Stimulated activated CD4-positive, alpha-beta T cell treated with anti-CD3 and anti-CD28 coated beads, Interleukin-12 subunit alpha, Interleukin-12 subunit beta, amount 100 ng/mL, for 24 hours (primary cell): ENCODE data around the gene TMEM38A.
"Not testable (repeated sequence)": the region's sequence is repeated elsewhere in the genome, so short reads cannot be mapped to it uniquely, and the experiment has no call there.

Experiments
- DNase-seq, 2 experiments: peaks; one replicate each; pipeline ENCODE4 v3.0.0-alpha.2; 2020; ENCODE audit warnings: low read depth in 2 of 2

The TMEM38A gene

DNA sequence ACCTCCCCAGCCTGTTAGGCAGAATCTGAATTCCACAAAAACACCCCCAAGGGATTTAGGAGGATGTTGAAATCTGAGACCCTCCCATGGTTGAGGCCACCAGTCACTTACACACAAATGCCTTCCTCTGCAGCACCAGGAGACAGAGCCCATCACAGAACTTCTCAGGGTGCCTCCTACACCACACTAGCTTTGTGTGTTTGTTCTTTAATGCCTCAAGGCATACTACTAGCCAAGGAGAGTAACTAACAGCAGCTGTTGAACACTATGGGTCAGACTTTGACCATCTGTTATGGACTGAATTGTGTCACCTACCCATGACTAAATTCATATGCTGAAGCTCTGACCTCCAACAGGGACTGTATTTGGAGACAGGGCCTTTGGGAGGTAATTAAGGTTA, 23.4 kb upstream of the TMEM38A start:
- DNase-seq = no peak

DNA sequence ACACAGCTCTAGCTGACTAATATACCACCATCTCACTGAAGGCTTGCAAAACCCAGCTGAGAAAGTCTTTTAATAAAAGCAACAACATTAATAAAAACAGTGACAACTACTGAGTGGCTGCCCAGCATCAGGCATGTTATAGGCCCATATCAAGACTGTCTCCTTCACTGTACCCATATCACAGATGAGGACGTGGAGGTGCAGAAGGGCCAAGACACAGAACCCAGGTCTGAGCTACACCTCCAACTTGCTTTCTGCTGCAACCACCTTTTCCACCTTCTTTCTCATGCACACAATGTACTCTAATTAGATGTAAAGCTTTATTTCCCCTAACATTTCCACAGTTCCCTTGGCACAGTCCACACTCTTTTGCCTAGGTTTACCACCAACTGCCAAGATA, 22.3 kb upstream of the TMEM38A start:
- DNase-seq = no peak

DNA sequence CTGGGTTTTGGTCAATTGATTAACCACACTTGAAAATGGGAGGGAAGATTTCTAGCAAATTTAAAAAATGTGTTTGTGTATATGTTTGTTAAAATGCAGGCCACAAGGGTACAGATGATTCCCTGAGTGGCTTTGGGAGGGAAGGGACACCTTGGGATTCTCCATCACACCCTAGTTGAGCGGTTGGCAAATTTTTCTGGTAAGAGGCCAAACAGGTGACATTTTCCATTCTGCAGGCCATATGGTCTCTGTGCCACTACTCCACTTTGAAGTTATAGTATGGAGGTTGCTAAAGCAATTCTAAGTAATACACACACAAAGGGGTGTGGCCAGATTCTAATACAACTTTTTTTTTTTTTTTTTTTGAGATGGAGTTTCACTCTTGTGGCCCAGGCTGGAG, 20.0 kb upstream of the TMEM38A start:
- no peak for DNase-seq

DNA sequence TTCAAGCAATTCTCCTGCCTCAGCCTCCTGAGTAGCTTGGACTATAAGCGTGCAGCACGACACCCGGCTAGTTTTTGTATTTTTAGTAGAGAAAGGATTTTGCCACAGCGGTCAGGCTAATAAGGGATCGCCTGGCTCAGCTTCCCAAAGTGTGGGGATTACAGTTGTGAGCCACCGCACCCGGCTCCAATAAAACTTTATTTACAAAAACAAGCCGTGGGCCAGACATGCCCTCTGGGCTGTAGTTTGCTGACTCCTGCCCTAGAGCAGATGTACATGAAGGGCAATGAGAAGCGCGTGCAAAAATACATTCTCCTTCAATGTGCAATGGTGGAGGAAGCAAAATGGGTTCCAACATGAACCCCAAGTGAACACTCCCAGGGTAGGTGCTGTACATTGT, 19.2 kb upstream of the TMEM38A start:
- no peak for DNase-seq

DNA sequence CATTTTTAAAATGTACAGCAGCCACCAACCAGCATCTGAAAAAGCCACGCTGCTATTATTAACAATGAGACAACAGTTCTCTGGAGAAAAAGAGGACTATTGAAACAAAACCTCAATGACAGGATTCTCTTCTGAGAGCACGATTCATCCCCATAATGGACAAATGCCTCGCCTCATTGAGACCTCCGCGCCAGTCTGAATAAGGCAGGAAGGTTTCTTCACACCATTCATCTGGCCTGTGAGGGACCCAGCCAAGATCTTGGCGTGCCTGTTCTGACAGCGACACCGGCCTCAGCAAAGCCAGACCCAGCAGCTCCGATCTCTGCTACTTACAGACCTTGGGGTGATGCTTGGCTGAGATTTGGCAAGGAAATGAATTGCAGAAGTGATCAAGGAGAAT, 15.8 kb upstream of the TMEM38A start:
- DNase-seq = no peak

DNA sequence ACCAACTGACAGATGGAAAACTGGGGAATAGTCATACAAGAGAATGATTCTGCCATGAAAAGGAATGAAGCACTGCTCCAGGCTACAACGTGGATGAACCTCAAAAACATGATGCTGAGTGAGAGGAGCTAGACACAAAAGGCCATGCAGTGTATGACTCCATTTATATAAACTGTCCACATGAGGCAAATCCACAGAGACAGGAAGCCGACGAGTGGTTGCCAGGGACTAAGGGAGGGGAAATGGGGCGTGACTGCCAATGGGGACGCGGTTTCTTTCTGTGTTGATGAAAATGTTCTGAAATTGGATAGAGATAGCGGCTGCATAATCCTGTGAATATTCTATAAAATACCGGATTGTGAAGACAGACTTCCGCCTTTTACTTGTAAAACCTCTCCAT, 11.2 kb upstream of the TMEM38A start:
- DNase-seq = no peak

DNA sequence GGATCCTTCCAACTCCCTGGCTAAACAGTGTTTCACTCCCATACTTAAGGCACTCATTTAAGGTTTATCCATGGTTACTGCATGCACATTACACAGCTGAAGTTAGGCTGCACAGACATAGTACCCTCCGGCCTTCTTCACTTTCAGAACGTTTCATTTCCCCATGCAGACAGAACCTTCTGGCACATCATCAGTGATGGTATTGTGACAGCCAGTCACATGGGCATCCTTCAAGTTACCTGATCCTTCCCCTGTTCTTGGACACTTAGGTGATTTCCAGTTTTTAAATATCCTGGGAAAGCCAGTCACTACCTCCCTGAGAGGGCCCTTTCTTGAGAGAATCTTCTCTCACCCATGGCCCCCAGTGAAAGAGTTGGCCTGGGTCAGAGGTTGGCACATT, 10.1 kb upstream of the TMEM38A start:
- no peak for DNase-seq

DNA sequence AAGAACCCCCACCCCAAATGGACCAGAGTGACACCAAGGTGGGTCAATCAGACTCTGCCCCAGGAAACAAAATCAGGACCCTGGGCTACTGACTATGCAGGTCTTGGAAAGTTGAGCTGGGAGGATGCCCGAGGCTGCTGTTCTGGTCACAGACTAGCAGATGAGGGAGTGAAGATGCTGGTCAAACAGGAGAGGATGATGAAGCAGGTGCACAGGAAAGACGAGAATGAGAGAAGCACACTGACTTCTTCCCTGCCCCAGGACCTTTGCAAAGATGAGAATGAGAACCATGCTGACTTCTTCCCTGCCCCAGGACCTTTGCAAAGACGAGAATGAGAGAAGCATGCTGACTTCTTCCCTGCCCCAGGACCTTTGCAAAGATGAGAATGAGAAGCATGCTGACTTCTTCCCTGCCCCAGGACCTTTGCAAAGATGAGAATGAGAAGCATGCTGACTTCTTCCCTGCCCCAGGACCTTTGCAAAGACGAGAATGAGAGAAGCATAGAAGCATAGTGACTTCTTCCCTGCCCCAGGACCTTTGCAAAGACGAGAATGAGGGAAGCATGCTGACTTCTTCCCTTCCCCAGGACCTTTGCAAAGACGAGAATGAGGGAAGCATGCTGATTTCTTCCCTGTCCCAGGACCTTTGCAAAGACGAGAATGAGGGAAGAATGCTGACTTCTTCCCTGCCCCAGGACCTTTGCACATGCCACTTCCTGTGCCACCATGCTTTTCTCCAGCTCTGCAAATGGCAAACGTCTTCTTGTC, 9.3 kb upstream of the TMEM38A start:
- DNase-seq = not testable (repeated sequence)

DNA sequence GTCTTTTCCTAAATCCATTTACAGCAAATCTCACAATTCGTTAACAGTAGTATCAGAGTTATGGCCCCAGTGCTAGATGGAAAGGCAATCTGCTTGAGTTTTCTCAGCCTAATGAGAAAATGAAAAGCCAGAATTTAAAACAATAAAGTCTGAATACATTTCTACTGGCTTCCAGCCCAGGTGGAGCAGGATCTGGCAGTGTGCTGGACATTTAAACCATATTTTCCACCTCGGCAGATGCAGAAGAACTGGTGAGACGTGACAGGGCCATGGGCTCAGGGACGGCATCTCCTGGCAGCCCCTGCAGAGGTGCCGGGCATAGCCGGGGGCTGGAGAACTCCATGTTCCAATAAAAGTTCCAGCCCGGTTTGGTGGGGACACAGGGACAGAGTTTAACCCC, 8.1 kb upstream of the TMEM38A start:
- DNase-seq = no peak

DNA sequence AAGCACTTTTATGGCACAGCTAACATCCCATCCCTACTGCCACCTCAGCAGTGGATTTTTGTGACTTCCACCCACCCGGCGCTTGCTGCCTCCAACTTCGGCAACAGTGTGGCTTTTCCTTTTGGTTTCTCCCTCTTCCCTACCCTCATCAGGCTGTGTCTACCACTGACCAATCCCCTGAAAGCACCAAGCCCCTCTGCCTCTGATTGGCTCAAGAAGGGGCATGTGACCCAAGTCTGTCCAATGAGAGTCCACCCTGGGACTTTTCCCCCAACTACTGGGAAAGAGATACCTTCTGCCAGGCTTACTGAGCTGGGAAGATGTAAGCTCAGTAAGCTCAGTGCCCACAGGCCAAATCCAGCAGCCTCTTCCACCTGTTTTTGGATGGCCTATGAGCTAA, 6.8 kb upstream of the TMEM38A start:
- DNase-seq = no peak

DNA sequence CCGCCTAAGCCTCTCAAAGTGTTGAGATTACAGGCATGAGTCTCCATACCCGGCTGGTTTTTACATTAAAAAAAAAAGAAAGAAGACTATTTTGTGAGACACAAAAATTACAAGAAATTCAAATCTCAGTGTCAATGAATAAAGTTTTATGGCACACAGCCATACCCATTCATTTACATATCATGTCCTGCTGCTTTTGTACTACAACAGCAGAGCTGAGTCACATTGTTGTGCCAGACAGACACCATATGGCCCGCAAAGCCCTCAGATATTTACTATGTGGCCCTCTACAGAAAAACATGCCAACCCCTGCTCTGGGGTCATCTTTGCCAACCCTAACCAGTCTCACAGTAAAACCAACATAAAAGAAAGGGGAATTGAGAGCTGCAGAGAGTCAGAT, 6.3 kb upstream of the TMEM38A start:
- no peak for DNase-seq

DNA sequence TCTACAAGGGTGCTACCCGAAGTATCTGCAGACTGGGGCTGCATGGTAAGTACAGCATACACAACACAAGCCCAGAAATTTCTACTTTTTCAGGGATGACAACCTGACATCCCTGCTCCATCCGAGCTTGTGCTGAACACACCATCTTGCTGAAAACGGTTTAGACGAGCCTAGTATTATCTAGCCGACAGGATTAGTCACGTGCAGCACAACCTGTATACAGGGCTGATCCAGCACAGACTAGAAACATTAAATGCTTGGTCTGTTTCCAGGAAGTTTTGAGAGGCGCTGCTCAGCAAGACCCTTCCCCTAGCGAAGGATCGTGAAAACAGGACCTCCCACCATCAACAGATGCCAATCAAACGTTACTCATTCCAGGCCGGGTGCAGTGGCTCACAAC, 5.2 kb upstream of the TMEM38A start:
- DNase-seq = no peak

DNA sequence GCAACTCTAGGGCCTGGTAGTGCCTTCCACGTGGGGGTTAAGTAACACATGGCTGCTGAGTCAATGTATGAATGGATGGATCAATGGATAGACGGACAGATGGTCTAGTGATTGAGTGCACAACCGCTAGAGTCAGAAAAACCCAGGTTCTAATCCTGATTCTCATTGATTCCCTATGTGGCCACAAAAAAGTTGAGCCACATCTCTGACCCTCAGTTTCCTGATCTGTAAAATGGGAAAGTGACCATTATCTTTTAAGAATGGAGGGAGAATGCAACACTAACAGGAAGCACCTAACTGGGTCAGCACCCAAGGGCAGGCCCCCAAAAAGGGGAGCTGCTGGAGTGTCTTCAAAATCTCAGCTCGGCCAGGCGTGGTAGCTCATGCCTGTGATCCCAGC, 3.6 kb upstream of the TMEM38A start:
- no peak for DNase-seq

DNA sequence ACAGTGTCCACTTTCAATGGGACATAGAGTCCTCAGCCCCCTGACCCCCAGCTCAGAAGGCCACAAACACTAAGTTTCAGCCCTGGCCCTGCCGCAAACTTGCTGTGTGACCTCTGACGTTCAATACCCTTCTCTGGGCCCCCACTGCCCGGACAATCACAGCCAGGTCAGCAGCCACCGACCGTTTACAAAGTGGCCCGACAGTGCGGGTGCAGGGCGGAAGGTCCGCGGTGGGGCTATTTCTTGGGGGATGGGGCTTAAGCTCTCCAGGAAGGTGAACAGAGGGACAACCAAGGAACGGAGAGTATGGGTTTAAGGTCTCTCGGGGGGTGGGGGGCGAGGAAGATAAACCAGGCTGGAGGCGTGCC, 1.5 kb upstream of the TMEM38A start:
- DNase-seq = no peak

DNA sequence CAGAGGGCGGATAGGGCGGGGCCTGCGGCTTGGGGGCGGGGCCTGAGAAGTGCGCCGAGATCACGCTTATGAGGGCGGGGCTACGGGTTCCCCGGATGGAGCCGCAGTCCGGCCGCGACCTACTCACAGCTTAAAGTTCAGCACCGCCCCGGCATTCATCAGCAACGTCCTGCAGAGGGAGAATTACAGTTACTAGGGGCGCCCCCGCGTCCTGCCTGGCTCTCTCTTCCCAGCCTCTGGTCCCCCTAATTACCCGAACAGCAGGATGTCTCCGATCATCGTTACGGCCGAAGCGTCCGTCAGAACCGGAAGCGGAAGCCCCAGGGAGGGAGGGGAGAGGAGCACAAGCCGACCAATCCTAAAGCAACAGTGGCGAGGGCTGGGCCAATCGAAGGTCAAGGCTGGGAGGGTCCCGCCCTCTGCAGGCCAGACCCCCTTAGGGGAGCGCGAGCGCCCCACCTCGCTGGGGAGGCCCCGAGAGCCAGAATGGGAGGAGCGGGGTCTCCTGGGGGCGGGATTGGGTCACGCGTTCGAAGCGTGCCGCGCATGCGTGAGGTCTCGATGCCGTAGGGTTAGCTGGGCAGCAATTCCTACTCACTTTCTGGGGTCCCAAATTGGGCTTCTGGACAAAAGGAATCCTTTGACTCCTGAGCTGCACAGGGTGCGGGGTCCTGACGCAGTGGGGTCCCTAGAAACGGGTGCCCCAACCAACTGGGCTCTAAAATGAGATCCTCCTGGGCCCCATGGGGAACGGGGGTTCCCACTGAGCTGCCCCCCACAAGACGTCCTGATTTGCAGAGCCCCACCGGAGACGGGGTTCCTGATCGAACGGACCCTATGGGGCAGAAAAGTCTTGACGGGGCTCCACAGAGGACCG, 869 bp upstream of the TMEM38A start, which contains the start of gene SMIM7:
SMIM7 (minus strand) TSS at position 313 of the 877 bp plus-strand sequence; CDS start at position 279, 34 bp downstream.
- peak; percentile 96 to 97 for DNase-seq

DNA sequence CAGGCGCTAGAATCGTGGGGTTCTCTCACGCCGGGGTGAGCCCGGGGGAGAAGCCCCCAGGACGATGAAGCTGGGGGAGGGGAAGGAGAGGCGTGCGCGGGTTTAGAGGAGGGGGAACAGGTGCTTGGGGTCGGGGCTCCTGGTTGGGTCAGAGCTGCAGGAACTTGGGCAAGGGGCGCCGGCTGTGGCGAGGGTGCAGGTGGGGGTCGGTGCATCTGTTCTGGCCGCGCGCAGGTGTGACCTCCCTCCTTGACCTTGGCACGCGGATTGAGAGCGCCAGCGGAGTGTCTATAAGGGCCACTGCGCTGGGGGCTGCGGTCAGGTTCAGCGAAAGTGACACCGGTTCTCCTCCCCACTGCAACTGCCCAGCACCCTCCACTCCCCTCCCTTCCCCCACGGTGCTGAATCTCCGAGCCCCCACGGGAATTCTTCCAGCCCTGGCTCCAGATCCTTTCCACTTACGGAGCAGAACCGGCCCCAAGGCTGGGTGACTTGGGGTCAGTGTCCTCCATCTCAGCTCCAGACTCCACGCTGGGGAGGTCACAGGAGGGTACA, 618 bp downstream of the TMEM38A start:
- DNase-seq = peak in 1 of 2 experiments; percentile 1

DNA sequence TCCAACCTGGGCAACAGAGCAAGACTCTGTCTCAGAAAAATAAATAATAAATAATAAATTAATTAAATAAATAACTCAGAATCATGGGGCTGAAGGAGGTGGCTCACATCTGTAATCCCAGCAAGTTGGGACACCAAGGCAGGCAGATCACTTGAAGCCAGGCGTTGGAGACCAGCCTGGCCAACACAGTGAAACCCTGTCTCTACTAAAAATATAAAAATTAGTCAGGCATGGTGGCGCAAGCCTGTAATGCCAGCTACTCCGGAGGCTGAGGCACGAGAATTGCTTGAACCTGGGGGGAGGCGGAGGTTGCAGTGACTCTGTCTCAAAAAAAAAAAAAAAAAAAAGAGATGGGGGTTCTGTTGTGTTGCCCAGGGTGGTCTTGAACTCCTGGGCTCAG, 7.2 kb downstream of the TMEM38A start:
- no peak for DNase-seq

DNA sequence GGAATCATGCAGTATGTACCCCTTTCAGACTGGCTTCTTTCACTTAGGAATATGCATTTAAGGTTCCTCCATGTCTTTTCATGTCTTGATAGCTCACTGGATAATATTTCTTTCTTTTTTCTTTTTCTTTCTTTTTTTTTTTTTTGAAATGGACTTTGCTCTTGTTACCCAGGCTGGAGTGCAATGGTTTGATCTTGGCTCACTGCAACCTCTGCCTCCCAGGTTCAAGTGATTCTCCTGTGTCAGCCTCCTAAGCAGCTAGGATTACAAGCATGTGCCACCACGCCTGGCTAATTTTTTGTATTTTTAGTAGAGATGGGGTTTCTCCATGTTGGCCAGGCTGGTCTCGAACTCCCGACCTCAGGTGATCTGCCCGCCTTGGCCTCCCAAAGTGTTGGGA, 7.8 kb downstream of the TMEM38A start:
- DNase-seq = not testable (repeated sequence)

DNA sequence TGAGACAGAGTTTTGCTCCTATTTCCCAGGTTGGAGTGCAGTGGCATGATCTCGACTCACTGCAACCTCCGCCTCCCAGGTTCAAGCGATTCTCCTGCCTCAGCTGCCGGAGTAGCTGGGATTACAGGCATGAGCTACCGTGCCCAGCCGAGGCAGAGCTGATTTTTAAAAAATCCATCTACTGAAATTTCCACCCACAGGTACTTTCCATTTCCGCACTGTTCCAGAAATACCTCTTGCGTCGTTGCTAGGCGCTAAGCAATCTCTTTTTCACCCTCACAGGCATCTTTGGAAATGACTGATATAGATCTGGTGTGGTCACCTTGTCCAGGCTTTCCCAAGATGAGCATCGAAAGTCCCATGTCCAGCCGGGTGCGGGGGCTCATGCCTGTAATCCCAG, 9.4 kb downstream of the TMEM38A start:
- DNase-seq = no peak

DNA sequence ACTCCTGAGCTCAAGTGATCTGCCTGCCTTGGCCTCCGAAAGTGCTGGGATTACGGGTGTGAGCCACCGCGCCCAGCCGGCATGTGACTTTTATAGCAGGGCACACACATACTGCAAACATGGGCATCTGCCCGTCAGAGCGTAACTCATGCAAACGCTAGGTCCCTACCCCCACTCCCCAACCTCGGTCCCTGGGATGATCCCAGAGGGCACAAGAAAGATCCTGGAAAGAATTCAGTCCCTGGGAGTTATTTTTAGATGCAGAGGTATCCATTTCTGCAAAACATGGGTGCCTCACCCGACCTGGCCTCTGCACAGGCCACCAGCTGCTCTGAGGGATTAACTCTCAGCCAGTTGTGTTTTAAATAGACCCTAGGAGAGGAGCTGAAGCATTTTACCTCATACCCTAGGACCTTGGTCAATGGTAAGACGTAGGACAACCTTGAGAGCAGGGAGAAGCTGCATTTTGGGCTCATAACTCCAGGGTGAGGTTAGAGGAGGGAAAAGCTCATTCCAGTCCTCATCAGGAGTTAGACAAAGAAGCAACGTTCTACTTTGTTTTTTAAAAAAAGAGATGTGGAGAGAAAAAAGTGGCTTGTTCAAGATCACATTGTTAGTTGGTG, 10.8 kb downstream of the TMEM38A start:
- no peak for DNase-seq

DNA sequence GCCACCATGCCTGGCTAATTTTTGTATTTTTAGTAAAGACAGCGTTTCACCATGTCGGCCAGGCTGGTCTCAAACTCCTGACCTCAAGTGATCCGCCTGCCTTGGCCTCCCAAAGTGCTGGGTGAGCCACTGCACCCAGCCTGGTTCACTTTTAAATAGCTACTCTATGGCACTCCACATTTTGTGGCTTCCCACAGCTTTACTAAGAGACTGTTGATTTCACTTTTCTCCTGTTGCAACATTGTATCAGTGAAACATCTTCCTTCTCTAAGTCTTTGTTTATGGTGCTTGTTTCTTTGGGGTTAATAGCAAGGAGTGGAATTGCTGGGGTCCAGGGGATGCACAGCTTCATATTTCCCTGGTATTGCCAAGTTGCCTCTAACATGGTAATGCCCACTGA, 12.3 kb downstream of the TMEM38A start:
- no peak for DNase-seq

DNA sequence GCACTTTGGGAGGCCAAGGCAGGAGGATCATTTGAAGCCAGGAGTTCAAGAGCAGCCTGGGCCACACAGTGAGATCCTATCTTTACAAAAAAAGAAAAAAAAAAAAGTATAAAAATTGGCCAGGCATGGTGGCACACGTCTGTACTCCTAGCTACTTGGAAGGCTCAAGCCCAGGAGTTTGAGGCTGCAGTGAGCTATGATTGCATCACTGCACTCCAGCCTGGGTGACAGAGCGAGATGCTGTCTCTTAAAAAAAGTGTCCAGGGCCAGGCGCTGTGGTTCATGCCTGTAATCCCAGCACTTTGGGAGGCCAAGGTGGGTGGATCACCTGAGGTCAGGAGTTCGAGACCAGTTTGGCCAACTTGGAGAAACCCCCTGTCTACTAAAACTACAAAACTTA, 12.9 kb downstream of the TMEM38A start:
- DNase-seq = not testable (repeated sequence)
